SH-SY5Y (cell line): ENCODE results near the gene KCNH2.

ENCODE experiments used
- GATA2 ChIP-seq: IDR thresholded peaks from 2 replicates; pipeline ENCODE4 v1.6.1; 2011; ENCODE audit warnings: mild to moderate bottlenecking, low read depth, low read length
- GATA3 ChIP-seq: IDR thresholded peaks from 2 replicates; pipeline ENCODE4 v1.6.1; 2011; ENCODE audit warnings: low read depth, mild to moderate bottlenecking, low read length, moderate library complexity

KCNH2 gene

DNA sequence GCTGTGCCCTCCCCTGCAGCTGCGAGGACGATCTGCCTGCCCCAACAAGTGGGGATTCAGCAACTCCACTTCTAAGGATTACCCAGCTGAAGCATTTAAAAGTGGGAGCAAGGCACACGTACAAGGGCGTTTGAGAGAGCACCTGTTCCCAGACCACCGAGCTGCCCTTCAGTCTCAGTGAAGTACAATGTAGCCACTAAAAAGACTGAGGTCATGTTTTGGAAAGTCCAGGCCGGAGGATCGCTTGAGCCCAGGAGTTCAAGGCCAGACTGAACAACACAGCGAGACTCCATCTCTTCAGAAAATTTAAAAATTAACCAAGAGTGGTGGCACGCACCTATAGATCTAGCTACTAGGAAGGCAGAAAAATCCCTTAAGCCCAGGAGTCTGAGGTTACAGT lies 27.4 kb upstream of the KCNH2 start:
- no peak for TF ChIP-seq GATA3
- TF ChIP-seq GATA2: no peak

DNA sequence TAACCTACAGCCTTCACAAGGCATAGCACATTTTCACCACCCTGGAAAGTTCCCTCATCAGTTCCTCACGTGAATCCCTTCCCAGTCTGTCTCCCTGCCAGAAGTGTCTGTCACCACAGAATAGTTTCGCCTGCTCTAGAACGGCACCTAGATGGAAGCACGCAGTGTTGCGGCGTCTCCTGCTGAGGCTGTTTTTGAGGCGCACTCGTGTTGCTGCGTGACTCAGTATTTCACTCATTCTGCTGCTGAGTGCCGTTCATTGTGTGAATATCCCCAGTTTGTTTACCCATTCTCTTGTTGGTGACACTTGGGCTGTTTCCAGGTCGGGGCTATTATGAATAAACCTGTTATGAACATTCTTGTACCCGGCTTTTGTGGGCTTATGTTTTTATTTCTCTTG lies 25.5 kb upstream of the KCNH2 start:
- TF ChIP-seq GATA2 (no peak), GATA3 (no peak)

DNA sequence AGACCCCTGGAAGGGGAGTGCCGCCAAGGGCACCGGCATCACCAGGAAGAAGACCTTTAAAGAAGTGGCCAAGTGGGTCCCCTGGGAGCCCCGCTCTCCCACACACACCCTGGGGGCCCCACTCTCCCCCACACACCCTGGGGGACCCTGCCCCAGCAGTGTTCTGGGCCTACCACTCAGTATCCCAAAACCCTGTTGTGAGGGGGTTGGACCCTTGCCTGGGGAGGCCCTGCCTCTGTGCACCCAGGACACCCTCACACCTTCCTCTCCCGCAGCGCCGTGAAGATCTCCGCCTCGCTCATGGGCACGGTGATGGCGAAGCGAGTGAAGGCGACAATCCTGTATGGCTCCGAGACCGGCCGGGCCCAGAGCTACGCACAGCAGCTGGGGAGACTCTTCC lies 23.4 kb upstream of the KCNH2 start:
- no peak for TF ChIP-seq GATA3
- no peak for TF ChIP-seq GATA2

DNA sequence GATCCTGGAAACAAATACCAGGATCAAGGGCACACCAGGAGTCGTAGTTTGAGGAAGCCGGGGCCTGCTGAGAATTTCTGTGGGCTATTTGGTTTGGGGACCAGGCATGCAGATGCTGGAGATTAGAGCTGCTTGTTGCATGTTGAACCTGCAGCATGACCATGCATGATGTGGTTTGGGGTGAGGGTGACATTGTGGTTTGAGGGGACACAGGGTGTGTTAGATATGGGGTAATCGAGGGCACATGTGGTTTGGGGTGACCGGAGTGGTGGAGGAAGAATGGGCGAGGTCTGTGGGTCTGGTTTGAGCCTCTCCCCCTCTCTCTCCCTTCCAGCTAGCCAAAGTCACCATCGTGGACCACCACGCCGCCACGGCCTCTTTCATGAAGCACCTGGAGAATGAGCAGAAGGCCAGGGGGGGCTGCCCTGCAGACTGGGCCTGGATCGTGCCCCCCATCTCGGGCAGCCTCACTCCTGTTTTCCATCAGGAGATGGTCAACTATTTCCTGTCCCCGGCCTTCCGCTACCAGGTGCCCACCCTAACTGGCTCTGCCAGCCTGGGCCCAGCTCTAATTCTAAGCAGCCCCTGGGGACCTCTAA lies 22.9 kb upstream of the KCNH2 start:
- TF ChIP-seq GATA2 (no peak), GATA3 (no peak)

DNA sequence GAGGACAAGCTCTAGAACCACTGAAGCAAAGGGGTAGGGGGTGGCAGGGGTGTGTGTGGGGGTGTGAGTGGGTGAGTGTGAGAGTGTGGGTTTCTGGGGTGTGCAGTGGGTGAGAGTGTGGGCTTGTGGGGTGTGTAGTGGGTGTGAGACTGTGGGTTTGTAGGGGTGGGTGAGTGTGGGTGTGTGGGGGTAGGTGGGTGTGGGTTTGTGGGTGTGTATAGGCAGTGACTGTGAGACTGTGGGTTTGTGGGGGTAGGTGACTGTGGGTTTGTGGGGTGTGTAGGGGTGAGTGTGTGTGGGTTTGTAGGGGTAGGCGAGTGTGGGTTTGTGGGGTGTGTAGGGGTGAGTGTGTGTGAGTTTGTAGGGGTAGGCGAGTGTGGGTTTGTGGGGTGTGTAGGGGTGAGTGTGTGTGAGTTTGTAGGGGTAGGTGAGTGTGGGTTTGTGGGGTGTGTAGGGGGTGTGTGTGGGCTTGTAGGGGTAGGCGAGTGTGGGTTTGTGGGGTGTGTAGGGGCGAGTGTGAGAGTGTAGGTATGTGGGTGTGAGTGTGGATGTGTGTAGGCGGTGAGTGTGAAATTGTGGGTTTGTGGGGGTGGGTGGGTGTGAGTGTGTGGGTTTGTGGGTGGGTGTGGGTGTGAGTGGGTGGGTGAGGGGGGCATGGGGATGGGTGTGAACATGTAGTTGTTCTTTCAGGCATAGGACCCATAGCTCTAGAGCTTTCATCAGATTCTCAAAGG lies 21.5 kb upstream of the KCNH2 start:
- TF ChIP-seq GATA2 (no peak), GATA3 (no peak)

DNA sequence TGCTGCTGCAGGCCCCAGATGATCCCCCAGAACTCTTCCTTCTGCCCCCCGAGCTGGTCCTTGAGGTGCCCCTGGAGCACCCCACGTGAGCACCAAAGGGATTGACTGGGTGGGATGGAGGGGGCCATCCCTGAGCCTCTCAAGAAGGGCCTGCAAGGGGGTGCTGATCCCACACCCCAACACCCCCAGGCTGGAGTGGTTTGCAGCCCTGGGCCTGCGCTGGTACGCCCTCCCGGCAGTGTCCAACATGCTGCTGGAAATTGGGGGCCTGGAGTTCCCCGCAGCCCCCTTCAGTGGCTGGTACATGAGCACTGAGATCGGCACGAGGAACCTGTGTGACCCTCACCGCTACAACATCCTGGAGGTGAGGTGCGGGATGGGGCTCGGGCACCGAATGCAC lies 20.9 kb upstream of the KCNH2 start:
- no peak for TF ChIP-seq GATA2
- TF ChIP-seq GATA3: no peak

DNA sequence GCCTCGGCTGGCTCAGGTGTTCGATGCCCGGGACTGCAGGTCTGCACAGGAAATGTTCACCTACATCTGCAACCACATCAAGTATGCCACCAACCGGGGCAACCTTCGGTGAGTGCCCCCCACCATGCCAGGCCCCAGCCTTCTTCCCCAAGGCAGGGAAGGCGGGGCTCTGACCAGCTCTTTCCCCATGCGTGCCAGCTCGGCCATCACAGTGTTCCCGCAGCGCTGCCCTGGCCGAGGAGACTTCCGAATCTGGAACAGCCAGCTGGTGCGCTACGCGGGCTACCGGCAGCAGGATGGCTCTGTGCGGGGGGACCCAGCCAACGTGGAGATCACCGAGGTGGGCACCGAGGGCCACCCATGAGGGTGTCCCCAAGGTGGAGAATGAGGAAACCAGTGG lies 20.2 kb upstream of the KCNH2 start:
- no peak for TF ChIP-seq GATA2

DNA sequence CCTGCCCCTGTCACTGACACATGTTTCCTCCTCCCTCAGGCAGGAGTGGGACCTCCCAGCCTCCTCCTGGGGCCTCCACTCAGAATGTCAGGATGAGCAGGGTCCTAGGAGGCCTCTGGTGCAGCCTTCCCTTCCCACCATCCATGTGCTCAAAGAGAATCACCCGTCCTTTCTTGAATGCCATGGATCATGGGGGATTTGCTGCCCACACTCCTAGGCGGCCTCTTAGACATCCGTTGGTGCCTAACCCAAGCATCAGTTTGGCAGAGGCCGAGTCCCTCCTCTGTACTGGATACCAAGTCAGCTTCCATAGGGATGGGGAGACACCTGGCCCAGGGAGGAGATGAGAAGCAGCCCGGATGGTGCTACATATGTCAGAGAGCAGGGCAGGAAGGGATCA lies 19.7 kb upstream of the KCNH2 start:
- TF ChIP-seq GATA2 (no peak), GATA3 (no peak)

DNA sequence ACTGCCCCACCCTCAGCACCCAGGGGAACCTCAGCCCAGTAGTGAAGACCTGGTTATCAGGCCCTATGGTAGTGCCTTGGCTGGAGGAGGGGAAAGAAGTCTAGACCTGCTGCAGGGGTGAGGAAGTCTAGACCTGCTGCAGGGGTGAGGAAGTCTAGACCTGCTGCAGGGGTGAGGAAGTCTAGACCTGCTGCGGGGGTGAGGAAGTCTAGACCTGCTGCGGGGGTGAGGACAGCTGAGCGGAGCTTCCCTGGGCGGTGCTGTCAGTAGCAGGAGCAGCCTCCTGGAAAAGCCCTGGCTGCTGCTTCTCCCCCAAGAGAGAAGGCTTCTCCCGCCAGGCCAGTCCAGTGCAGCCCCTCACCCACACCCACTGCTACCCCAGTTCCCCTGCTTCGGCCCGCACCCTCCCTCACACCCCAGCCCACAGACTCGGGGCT lies 19.0 kb upstream of the KCNH2 start:
- TF ChIP-seq GATA2 (no peak), GATA3 (no peak)

DNA sequence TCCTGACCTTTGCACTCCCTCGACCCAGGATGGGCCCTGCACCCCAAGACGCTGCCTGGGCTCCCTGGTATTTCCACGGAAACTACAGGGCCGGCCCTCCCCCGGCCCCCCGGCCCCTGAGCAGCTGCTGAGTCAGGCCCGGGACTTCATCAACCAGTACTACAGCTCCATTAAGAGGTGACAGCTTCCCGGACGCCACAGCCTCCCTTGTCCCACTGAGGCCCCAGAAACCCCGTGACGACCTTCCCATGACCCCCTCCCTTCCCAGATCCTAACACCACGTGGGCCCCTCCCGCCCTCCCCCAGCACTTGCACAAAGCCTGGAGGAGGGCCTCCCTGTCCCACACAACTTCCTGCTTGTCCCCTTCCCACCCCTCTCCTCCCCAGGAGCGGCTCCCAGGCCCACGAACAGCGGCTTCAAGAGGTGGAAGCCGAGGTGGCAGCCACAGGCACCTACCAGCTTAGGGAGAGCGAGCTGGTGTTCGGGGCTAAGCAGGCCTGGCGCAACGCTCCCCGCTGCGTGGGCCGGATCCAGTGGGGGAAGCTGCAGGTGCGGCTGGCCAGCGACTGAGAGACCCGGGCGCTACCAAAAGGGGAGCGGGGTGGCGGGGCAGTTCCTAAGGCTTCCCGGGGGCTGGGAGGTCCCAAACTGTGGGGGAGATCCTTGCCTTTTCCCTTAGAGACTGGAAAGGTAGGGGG lies 18.4 kb upstream of the KCNH2 start:
- TF ChIP-seq GATA3: no peak
- TF ChIP-seq GATA2: no peak

DNA sequence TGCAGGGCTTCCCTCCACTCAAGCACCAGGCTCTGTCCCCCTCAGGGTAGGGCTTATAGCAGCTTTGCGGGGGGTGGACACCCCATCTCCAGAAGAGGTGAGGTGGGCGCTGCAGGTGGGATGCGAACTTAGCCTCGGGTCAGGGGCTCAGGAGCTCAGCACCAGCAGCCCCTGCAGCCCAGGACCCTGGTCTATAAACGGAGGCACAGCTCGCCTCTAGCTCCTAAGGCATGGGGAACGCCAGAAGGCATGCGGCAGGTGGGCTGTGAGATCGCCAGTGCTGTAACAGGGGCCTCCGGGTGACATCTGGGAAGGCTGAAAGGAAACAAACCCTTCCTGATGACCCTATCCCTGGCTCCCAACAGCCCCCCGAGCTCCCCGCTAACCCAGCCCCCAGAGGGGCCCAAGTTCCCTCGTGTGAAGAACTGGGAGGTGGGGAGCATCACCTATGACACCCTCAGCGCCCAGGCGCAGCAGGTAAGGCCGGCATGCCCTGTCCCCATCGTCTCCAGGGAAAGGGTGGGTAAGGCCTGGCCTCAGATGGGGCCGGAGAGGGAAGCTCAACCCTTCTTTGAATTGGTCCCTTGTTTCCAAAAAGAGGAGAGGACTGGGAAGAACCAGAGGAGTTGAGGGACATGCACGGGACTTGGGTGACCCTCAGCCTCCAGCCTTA lies 16.9 kb upstream of the KCNH2 start:
- TF ChIP-seq GATA2 (no peak), GATA3 (no peak)

DNA sequence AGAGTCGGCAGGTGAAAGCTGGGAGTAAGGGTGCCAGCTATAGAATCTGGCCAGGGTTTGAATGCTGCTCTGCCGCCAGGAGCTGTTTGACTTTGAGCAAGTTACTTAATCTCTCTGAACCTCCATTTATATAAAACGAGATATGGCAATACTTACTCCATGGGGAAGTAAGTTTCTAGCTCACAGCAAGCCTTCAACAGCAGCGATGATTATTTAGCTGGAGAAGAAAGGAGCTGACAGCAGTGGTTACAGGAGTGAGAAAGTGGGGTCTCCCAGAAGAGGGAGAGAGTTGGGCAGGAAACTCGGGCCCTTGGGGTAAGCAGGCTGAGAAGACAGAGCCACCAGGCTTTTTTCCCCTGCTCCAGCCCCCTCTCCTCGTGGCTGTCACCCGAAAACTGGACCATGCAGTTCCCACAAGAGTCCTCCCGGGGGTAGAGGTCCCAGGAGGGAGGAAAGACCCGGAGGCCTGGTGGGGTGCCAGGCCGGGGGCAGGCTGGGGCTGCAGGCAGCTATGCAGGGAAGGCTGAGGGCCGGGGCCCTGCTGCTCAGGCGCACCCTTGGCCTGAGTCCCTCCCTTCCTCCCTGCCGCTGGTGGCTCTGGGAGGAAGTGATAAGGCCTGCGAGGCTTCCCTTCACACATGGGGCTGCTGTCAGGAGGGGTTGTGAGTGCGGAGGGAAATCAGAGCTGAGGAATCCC lies 16.2 kb upstream of the KCNH2 start:
- TF ChIP-seq GATA2 (no peak), GATA3 (no peak)

DNA sequence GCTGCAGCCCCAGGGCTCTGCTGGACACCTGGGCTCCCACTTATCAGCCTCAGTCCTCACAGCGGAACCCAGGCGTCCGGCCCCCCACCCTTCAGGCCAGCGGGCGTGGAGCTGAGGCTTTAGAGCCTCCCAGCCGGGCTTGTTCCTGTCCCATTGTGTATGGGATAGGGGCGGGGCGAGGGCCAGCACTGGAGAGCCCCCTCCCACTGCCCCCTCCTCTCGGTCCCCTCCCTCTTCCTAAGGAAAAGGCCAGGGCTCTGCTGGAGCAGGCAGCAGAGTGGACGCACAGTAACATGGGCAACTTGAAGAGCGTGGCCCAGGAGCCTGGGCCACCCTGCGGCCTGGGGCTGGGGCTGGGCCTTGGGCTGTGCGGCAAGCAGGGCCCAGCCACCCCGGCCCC lies 15.4 kb upstream of the KCNH2 start:
- TF ChIP-seq GATA2 (no peak), GATA3 (no peak)

DNA sequence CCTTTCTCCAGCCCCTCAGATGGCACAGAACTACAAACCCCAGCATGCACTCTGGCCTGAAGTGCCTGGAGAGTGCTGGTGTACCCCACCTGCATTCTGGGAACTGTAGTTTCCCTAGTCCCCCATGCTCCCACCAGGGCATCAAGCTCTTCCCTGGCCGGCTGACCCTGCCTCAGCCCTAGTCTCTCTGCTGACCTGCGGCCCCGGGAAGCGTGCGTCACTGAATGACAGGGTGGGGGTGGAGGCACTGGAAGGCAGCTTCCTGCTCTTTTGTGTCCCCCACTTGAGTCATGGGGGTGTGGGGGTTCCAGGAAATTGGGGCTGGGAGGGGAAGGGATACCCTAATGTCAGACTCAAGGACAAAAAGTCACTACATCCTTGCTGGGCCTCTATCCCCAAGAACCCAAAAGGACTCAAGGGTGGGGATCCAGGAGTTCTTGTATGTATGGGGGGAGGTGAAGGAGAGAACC lies 14.7 kb upstream of the KCNH2 start:
- TF ChIP-seq GATA3 (no peak), GATA2 (no peak)
